ENCODE results near the gene PHLDB1.

PHLDB1 gene

GRCh38 chr11:118658429-118659313 lies 51.3 kb downstream of the PHLDB1 start:
- H3K4me1 Mint-ChIP-seq (ENCODE audit: low read depth), result no peaks in the 10 kb centered on the region

GRCh38 chr11:118659314-118659952 lies 52.0 kb downstream of the PHLDB1 start:
- intact Hi-C loops (cut with micrococcal nuclease), result loop anchor here (5.0 kb wide), 1 partner anchor 52 kb away; the partner anchor contains the start of gene PHLDB1
- peaks cover 18% of the 10 kb centered on the region for H3K27me3 Mint-ChIP-seq
- no peak overlapping the region for H3K27ac Mint-ChIP-seq
- H3K4me3 Mint-ChIP-seq, result no peak overlapping the region
- no peaks in the 10 kb centered on the region for H3K4me1 Mint-ChIP-seq (ENCODE audit: low read depth)
- no peaks in the 10 kb centered on the region for H3K9me3 Mint-ChIP-seq
- H3K36me3 Mint-ChIP-seq (ENCODE audit: low read depth), result no peaks in the 10 kb centered on the region

More at GRCh38 chr11:118658429-118659313, 51.3 kb downstream of the PHLDB1 start:
- H3K9me3 Mint-ChIP-seq, result no peaks in the 10 kb centered on the region
- peaks cover 18% of the 10 kb centered on the region for H3K27me3 Mint-ChIP-seq
- no peaks in the 10 kb centered on the region for H3K36me3 Mint-ChIP-seq (ENCODE audit: low read depth)
- no peak overlapping the region for H3K27ac Mint-ChIP-seq
- no peak overlapping the region for H3K4me3 Mint-ChIP-seq
- intact Hi-C loops (cut with micrococcal nuclease), result loop anchor here (5.0 kb wide), 1 partner anchor 51 kb away; the partner anchor contains the start of gene PHLDB1

GRCh38 chr11:118659953-118660680 lies 52.7 kb downstream of the PHLDB1 start:
- Mint-ChIP-seq H3K4me3 (no peak overlapping the region), H3K27me3 (peaks cover 18% of the 10 kb centered on the region), H3K4me1 (ENCODE audit: low read depth) (no peaks in the 10 kb centered on the region), H3K36me3 (ENCODE audit: low read depth) (no peaks in the 10 kb centered on the region), H3K27ac (no peak overlapping the region), H3K9me3 (no peaks in the 10 kb centered on the region)
- intact Hi-C loops (cut with micrococcal nuclease), result loop anchor here (5.0 kb wide), 1 partner anchor 53 kb away; the partner anchor contains the start of gene PHLDB1

GRCh38 chr11:118660681-118661424 lies 53.4 kb downstream of the PHLDB1 start:
- Mint-ChIP-seq H3K27ac (no peak overlapping the region), H3K9me3 (no peaks in the 10 kb centered on the region), H3K4me3 (no peak overlapping the region), H3K4me1 (ENCODE audit: low read depth) (no peaks in the 10 kb centered on the region), H3K27me3 (peaks cover 18% of the 10 kb centered on the region), H3K36me3 (ENCODE audit: low read depth) (no peaks in the 10 kb centered on the region)
- intact Hi-C loops (cut with micrococcal nuclease), result no loop called here

- no peak overlapping the region for H3K4me3 Mint-ChIP-seq
- H3K27me3 Mint-ChIP-seq, result peaks cover 18% of the 10 kb centered on the region
- H3K36me3 Mint-ChIP-seq (ENCODE audit: low read depth), result no peaks in the 10 kb centered on the region
- no peaks in the 10 kb centered on the region for H3K9me3 Mint-ChIP-seq
- intact Hi-C loops (cut with micrococcal nuclease), result no loop called here
- H3K27ac Mint-ChIP-seq, result no peak overlapping the region
- H3K4me1 Mint-ChIP-seq (ENCODE audit: low read depth), result no peaks in the 10 kb centered on the region
These were observed 54.2 kb downstream of the PHLDB1 start for GRCh38 chr11:118661425-118662301.

- no peaks in the 10 kb centered on the region for H3K36me3 Mint-ChIP-seq (ENCODE audit: low read depth)
- no peaks in the 10 kb centered on the region for H3K9me3 Mint-ChIP-seq
- intact Hi-C loops (cut with micrococcal nuclease), result no loop called here
These were observed 55.2 kb downstream of the PHLDB1 start for GRCh38 chr11:118662401-118663271.

GRCh38 chr11:118663381-118663780 lies 56.0 kb downstream of the PHLDB1 start:
- no peak overlapping the region for H3K27ac Mint-ChIP-seq
- intact Hi-C loops (cut with micrococcal nuclease), result no loop called here
- H3K4me1 Mint-ChIP-seq (ENCODE audit: low read depth), result no peaks in the 10 kb centered on the region
- H3K9me3 Mint-ChIP-seq, result no peaks in the 10 kb centered on the region
- H3K4me3 Mint-ChIP-seq, result no peak overlapping the region
- peaks cover 15% of the 10 kb centered on the region for H3K27me3 Mint-ChIP-seq
- no peaks in the 10 kb centered on the region for H3K36me3 Mint-ChIP-seq (ENCODE audit: low read depth)

More at GRCh38 chr11:118662401-118663271, 55.2 kb downstream of the PHLDB1 start:
- Mint-ChIP-seq H3K4me1 (ENCODE audit: low read depth) (no peaks in the 10 kb centered on the region), H3K27ac (no peak overlapping the region), H3K4me3 (no peak overlapping the region), H3K27me3 (peaks cover 18% of the 10 kb centered on the region)

- intact Hi-C loops (cut with micrococcal nuclease), result no loop called here
- Mint-ChIP-seq H3K4me3 (no peak overlapping the region), H3K27ac (no peak overlapping the region), H3K9me3 (no peaks in the 10 kb centered on the region), H3K27me3 (peaks cover 18% of the 10 kb centered on the region), H3K36me3 (ENCODE audit: low read depth) (no peaks in the 10 kb centered on the region), H3K4me1 (ENCODE audit: low read depth) (no peaks in the 10 kb centered on the region)
These were observed 56.5 kb downstream of the PHLDB1 start for GRCh38 chr11:118663902-118664301.

GRCh38 chr11:118666371-118666770 lies 59.0 kb downstream of the PHLDB1 start:
- Mint-ChIP-seq H3K9me3 (no peaks in the 10 kb centered on the region), H3K27ac (no peak overlapping the region)

GRCh38 chr11:118670063-118670462 lies 62.6 kb downstream of the PHLDB1 start:
- Mint-ChIP-seq H3K36me3 (ENCODE audit: low read depth) (no peaks in the 10 kb centered on the region), H3K4me3 (no peak overlapping the region), H3K9me3 (no peaks in the 10 kb centered on the region), H3K27ac (no peak overlapping the region), H3K4me1 (ENCODE audit: low read depth) (no peaks in the 10 kb centered on the region), H3K27me3 (peaks cover 22% of the 10 kb centered on the region)
- intact Hi-C loops (cut with micrococcal nuclease), result no loop called here

More at GRCh38 chr11:118666371-118666770, 59.0 kb downstream of the PHLDB1 start:
- Mint-ChIP-seq H3K36me3 (ENCODE audit: low read depth) (no peaks in the 10 kb centered on the region), H3K4me3 (no peak overlapping the region), H3K27me3 (peaks cover 18% of the 10 kb centered on the region), H3K4me1 (ENCODE audit: low read depth) (no peaks in the 10 kb centered on the region)
- intact Hi-C loops (cut with micrococcal nuclease), result no loop called here

GRCh38 chr11:118671254-118671653 lies 63.8 kb downstream of the PHLDB1 start:
- H3K36me3 Mint-ChIP-seq (ENCODE audit: low read depth), result no peaks in the 10 kb centered on the region
- H3K27me3 Mint-ChIP-seq, result peaks cover 25% of the 10 kb centered on the region
- H3K27ac Mint-ChIP-seq, result no peak overlapping the region
- no peak overlapping the region for H3K4me3 Mint-ChIP-seq
- no peaks in the 10 kb centered on the region for H3K4me1 Mint-ChIP-seq (ENCODE audit: low read depth)
- intact Hi-C loops (cut with micrococcal nuclease), result no loop called here
- no peaks in the 10 kb centered on the region for H3K9me3 Mint-ChIP-seq

GRCh38 chr11:118672846-118673245 lies 65.4 kb downstream of the PHLDB1 start:
- intact Hi-C loops (cut with micrococcal nuclease), result no loop called here
- Mint-ChIP-seq H3K36me3 (ENCODE audit: low read depth) (no peaks in the 10 kb centered on the region), H3K27ac (no peak overlapping the region), H3K27me3 (peaks cover 28% of the 10 kb centered on the region), H3K4me1 (ENCODE audit: low read depth) (no peaks in the 10 kb centered on the region), H3K9me3 (no peaks in the 10 kb centered on the region), H3K4me3 (no peak overlapping the region)
